CD14-positive monocyte (primary cell): ENCODE measurements around the gene ZNF691. TPM values are rescaled to one million over a fixed set of nuclear protein-coding genes. Genes with fewer than 3 reads are reported as not detected.

Source experiments
- DNase-seq, 3 donors: peaks; one replicate each; pipeline ENCODE4 v3.0.0-alpha.2; 2011 to 2022
- H2AFZ ChIP-seq: 2 replicates; pipeline ENCODE4 v1.6.0; 2012; ENCODE audit warnings: mild to moderate bottlenecking, low read depth, low read length, inconsistent platforms; ENCODE audit not compliant: insufficient read depth, poor library complexity, severe bottlenecking
- H3K27ac ChIP-seq, 2 donors: 1 replicate in 1 of 2; 2 replicates in 1 of 2; pipeline ENCODE4 v1.5.1; 2012 to 2013; ENCODE audit warnings: low read length in 2 of 2, control low read depth in 1 of 2, inconsistent platforms in 1 of 2, low read depth in 1 of 2, mild to moderate bottlenecking in 1 of 2
- H3K27me3 ChIP-seq, 2 donors: one replicate each; pipeline versions ENCODE4 v1.6.0 to v1.6.1; 2011 to 2013; ENCODE audit warnings: low read length in 2 of 2; ENCODE audit not compliant: control insufficient read depth in 2 of 2, insufficient read depth in 2 of 2
- H3K36me3 ChIP-seq, 2 donors: replicated peaks in 1 of 2; 1 replicate in 1 of 2; 2 replicates in 1 of 2; pipeline versions ENCODE4 v1.5.1 to v1.6.1; 2012 to 2013; ENCODE audit warnings: low read length in 2 of 2, control low read depth in 1 of 2, inconsistent platforms in 1 of 2, mild to moderate bottlenecking in 1 of 2; ENCODE audit not compliant: insufficient read depth in 2 of 2, control insufficient read depth in 1 of 2
- H3K4me1 ChIP-seq, 2 donors: 1 replicate in 1 of 2; 2 replicates in 1 of 2; pipeline versions ENCODE4 v1.5.1 to v1.6.1; 2012 to 2013; ENCODE audit warnings: low read length in 2 of 2, control low read depth in 1 of 2, inconsistent platforms in 1 of 2, mild to moderate bottlenecking in 1 of 2, moderate library complexity in 1 of 2; ENCODE audit not compliant: insufficient read depth in 2 of 2, control insufficient read depth in 1 of 2
- H3K4me2 ChIP-seq: replicated peaks from 2 replicates; pipeline ENCODE3; 2012; ENCODE audit warnings: low read length, moderate library complexity, mild to moderate bottlenecking; ENCODE audit not compliant: poor library complexity, severe bottlenecking; ENCODE audit errors: extremely low read depth
- H3K4me3 ChIP-seq, 3 experiments: fragments of 200-600 bp in 1 of 3; sonication (generic) in 1 of 3; replicated peaks in 1 of 3; 1 replicate in 2 of 3; 2 replicates in 1 of 3; pipeline ENCODE4 v1.5.1; 2011 to 2013; ENCODE audit warnings: low read length in 3 of 3, mild to moderate bottlenecking in 3 of 3, control low read depth in 2 of 3, low read depth in 2 of 3, inconsistent platforms in 1 of 3, moderate library complexity in 1 of 3
- H3K79me2 ChIP-seq: 2 replicates; pipeline ENCODE4 v1.6.0; 2012; ENCODE audit warnings: mild to moderate bottlenecking, control low read depth, inconsistent platforms, low read length, moderate library complexity; ENCODE audit not compliant: insufficient read depth
- H3K9ac ChIP-seq: 2 replicates; pipeline ENCODE4 v1.6.0; 2017; ENCODE audit warnings: low read length, mild to moderate bottlenecking; ENCODE audit not compliant: insufficient read depth, poor library complexity, severe bottlenecking
- H3K9me3 ChIP-seq, 2 donors: replicated peaks in 1 of 2; 1 replicate in 1 of 2; 2 replicates in 1 of 2; pipeline versions ENCODE4 v1.5.1 to v1.6.1; 2012 to 2013; ENCODE audit warnings: low read length in 2 of 2, control low read depth in 1 of 2; ENCODE audit not compliant: control insufficient read depth in 1 of 2, insufficient read depth in 1 of 2
- H4K20me1 ChIP-seq: 2 replicates; pipeline ENCODE4 v1.6.0; 2012; ENCODE audit warnings: mild to moderate bottlenecking, low read length, control low read depth, moderate library complexity; ENCODE audit not compliant: insufficient read depth
- H3K27ac Mint-ChIP-seq, 7 donors: one replicate each; pipeline ENCODE4 v1.8.0; 2020; ENCODE audit warnings: mild to moderate bottlenecking in 7 of 7, mixed read lengths in 7 of 7, moderate library complexity in 6 of 7, inconsistent platforms in 2 of 7
- H3K27me3 Mint-ChIP-seq, 3 donors: one replicate each; pipeline ENCODE4 v1.8.0; 2021 to 2022; ENCODE audit warnings: low read depth in 3 of 3, mild to moderate bottlenecking in 3 of 3, mixed read lengths in 3 of 3, moderate library complexity in 3 of 3, inconsistent platforms in 1 of 3
- H3K36me3 Mint-ChIP-seq, 2 donors: one replicate each; pipeline ENCODE4 v1.8.0; 2020; ENCODE audit warnings: mixed read lengths in 2 of 2, inconsistent platforms in 1 of 2, mild to moderate bottlenecking in 1 of 2
- H3K4me1 Mint-ChIP-seq: one replicate; pipeline ENCODE4 v1.8.0; 2020; ENCODE audit warnings: mild to moderate bottlenecking, mixed read lengths
- H3K4me3 Mint-ChIP-seq, 2 donors: one replicate each; pipeline ENCODE4 v1.8.0; 2020; ENCODE audit warnings: mild to moderate bottlenecking in 2 of 2, mixed read lengths in 2 of 2, moderate library complexity in 1 of 2
- H3K9me3 Mint-ChIP-seq, 7 donors: one replicate each; pipeline ENCODE4 v1.8.0; 2020 to 2022; ENCODE audit warnings: mixed read lengths in 7 of 7, mild to moderate bottlenecking in 6 of 7, moderate library complexity in 6 of 7, inconsistent platforms in 2 of 7
- CTCF ChIP-seq: fragments of 200-600 bp; IDR thresholded peaks from one replicate; pipeline ENCODE4 v1.8.0; 2022; ENCODE audit warnings: antibody characterized with exemption, mild to moderate bottlenecking
- WGBS: methylation state at CpG from one replicate; pipeline ENCODE4 v1.1.5; 2013; ENCODE audit warnings: missing lambda C conversion rate; ENCODE audit not compliant: insufficient coverage; 5-methylcytosine and 5-hydroxymethylcytosine counted together
- intact Hi-C, 2 donors: fragments of 100-400 bp; cut with micrococcal nuclease; formaldehyde crosslinking; loops; one replicate each; pipeline versions ENCODE4 v1.15.0 to v1.15.1; 2023
- polyA plus RNA-seq, 3 donors: library from polyadenylated mRNA; depleted of rRNA in 1 of 3; unstranded in 2 of 3; stranded (reverse) in 1 of 3; fragments of 300-500 nt in 2 of 3; fragments of >200 nt in 1 of 3; fragmentation: Illumina TruSeq in 2 of 3; gene quantifications; 1 replicate in 2 of 3; 2 replicates in 1 of 3; pipeline ENCODE4 v1.2.3, GENCODE V29; 2012 to 2021

ZNF691 gene
- polyA plus RNA-seq, 3 donors: 1.3 to 6.7 (median 1.8) TPM

GRCh38 chr1:42849944-42850343 lies 3.5 kb downstream of the ZNF691 start:
- no peak for TF ChIP-seq CTCF
- Histone ChIP-seq H3K79me2 (peaks cover 14% of the 10 kb centered on the region), H3K9ac (no peak overlapping the region), H3K4me3 (no peak overlapping the region), H3K36me3 (peaks cover 13 to 34% of the 10 kb centered on the region in 2 donors), H4K20me1 (no peaks in the 10 kb centered on the region), H3K4me2 (no peak overlapping the region), H3K9me3 (peaks cover 0 to 7% of the 10 kb centered on the region in 2 donors), H2AFZ (no peak overlapping the region), H3K27ac (no peak overlapping the region), H3K4me1 (peaks cover 14 to 20% of the 10 kb centered on the region in 2 donors), H3K27me3 (no peaks in the 10 kb centered on the region)
- Mint-ChIP-seq H3K4me1 (peaks cover 22% of the 10 kb centered on the region), H3K9me3 (peaks cover 0 to 9% (median 5%) of the 10 kb centered on the region in 7 donors), H3K4me3 (no peak overlapping the region), H3K36me3 (peaks cover 24 to 29% of the 10 kb centered on the region in 2 donors), H3K27ac (peak overlapping the region in 1 of 7 donors; percentile 22), H3K27me3 (peaks cover 0 to 1% (median 0%) of the 10 kb centered on the region in 3 donors)
- no peak for DNase-seq
- 94% methylated on average over 3 of the region's 5 CpGs for WGBS
- intact Hi-C loops: loop anchor here (5.0 to 10.0 kb wide), 5 partner anchors 38 to 325 kb away; partner anchors contain the start of genes C1orf50 (in 2 of the 2), P3H1 (in 2 of the 2), CFAP57 (in 1 of the 2) and EBNA1BP2 (in 1 of the 2)

- Histone ChIP-seq H3K4me3 (no peak overlapping the region), H4K20me1 (no peaks in the 10 kb centered on the region), H3K4me1 (peaks cover 8 to 12% of the 10 kb centered on the region in 2 donors), H3K36me3 (peaks cover 13 to 34% of the 10 kb centered on the region in 2 donors), H3K9me3 (peaks cover 3 to 12% of the 10 kb centered on the region in 2 donors), H2AFZ (no peak overlapping the region), H3K79me2 (peaks cover 14% of the 10 kb centered on the region), H3K4me2 (no peak overlapping the region), H3K9ac (no peak overlapping the region), H3K27ac (no peak overlapping the region), H3K27me3 (no peaks in the 10 kb centered on the region)
- intact Hi-C loops: no loop called here
- Mint-ChIP-seq H3K27ac (peak overlapping the region in 1 of 7 donors; percentile 30), H3K27me3 (peaks cover 0 to 1% (median 0%) of the 10 kb centered on the region in 3 donors), H3K4me3 (no peak overlapping the region), H3K9me3 (peaks cover 11 to 20% (median 16%) of the 10 kb centered on the region in 7 donors), H3K4me1 (peaks cover 18% of the 10 kb centered on the region), H3K36me3 (peaks cover 24 to 29% of the 10 kb centered on the region in 2 donors)
- over 99% methylated on average over 13 of the region's 15 CpGs for WGBS
- TF ChIP-seq CTCF: no peak
- DNase-seq: no peak
Observed at GRCh38 chr1:42851420-42851819, 5.0 kb downstream of the ZNF691 start.
